ENCODE data around the gene SNX4. TPM values are rescaled to one million over a fixed set of nuclear protein-coding genes. Genes with fewer than 3 reads are reported as not detected.

SNX4 gene
- total RNA-seq, 2 experiments from 2014 or later, result 46.2 to 46.9 TPM

DNA sequence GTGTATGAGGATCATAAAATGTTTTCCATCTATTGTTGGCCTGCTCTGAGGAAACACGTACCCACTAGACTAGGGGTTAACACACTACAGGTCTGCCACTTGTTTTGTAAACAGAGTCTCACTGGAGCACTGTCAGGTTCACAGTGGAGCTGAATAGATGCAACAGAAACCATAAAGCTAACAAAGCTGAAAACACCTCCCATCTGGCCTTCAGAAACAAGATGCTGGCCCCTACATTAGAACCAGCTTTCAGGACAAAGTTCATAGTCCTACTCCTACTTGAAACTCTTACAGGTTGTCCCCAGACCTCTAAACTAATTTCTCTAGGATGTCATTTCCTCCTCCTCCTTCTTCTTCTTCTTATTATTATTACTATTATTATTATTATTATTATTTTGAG, 42.3 kb downstream of the SNX4 start:
- ChIA-PET POLR2A (no interaction called here), CTCF (no interaction called here)

DNA sequence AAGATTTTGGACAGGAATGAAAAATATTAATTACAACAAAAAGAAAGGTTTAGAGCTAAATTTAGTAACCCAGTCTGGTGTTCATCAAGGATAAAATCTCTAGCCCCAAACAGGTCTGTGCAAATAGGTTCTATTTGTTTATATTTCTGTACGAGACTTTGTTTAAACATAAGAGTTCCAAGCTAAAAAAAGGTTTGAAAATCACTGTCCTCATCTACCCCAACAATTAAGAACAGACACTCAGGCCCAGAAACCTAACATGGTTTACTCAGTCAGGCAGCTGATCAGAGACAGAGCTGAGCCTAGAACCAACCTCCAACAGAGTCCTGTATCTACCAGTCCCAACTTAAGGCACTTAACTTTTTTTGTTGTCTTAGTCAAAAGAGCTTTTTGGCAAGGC, 49.3 kb downstream of the SNX4 start:
- CTCF ChIA-PET, result no interaction called here
- POLR2A ChIA-PET, result interaction anchor here (0.7 kb wide), 1 partner anchor 55 kb away, joined by 4 read pairs; no protein-coding TSS in a partner anchor

DNA sequence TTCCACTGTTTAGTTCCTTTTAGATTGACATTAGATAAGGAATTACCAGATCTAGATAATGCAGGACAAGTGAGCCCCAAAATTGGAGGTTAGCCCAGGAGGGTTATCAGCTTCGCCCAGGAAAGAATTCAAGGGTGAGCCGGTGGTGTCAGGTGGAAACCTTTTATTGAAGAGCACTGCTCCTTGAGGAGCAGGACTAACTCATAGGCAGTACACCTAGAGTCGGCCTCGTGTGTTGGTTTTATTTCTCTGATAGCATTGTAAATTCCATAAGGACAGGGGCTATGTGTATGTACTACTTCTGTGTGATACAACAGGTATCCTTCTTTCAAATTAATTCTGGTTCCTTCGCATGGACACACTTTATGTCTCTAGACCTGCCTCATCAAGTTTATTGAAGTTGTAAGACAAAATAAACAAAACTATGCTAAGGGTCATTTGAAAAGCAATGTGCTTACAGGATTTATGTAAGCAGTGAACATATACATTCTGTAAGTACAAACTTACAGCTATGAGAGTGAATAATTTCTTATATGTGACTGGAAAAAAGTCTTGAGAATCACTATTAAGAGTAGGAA, 57.2 kb downstream of the SNX4 start:
- POLR2A ChIA-PET, result no interaction called here
- CTCF ChIA-PET, result no interaction called here

DNA sequence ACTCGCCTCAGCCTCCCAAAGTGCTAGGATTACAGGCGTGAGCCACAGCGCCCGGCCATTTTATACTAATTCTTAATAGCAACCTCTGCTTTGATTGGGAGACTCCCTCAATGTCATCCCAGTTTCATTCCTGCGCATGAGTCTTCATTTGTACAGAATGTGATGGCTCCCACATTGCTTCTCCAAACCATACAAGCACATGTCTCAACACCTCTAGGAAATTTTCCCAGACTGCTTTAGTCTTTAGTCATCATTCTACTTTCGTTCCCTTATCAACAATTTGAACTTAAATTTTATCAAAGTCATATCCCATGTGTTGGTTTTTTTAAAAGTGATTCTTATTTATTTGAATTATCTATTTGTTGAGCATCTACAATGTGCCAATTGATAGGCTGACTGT, 58.1 kb downstream of the SNX4 start:
- ChIA-PET CTCF (no interaction called here), POLR2A (no interaction called here)

DNA sequence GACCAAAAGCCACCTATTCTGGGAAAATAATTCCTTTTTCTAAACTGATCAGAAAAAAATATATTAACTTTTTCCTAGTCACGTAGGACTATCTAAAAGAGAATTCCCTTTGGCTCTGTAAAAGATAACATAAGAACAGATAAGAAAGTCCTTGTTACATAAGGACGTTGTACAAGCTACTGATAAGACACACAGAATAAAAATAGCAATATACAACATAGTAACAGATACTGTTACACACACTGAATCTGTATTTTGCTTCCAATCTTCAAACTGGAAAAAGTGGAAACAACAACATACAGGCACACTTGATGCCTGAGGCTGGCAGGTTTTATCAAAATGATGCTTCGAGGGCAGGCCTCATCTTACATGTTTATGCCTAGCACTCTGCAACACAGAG, 59.8 kb downstream of the SNX4 start:
- CTCF ChIA-PET, result no interaction called here
- POLR2A ChIA-PET, result no interaction called here

DNA sequence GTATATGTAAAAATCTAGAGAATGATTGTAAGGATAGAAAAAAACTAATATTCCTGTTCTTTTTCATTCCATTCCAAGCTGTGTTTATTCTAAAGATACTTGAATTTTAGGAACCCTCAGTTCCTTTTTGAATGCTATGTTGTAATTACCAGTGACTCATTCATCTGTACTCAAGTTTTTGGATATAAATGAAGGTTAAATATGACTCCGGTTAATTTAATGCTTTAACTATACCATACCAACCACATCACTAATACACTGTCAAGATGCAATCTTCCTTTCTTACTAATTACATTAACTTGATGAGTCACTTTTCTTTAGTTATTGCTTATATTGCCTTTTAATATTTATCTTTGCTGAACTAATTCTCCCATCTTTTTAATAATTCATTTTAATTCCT, 76.1 kb downstream of the SNX4 start:
- ChIA-PET CTCF (no interaction called here), POLR2A (no interaction called here)

DNA sequence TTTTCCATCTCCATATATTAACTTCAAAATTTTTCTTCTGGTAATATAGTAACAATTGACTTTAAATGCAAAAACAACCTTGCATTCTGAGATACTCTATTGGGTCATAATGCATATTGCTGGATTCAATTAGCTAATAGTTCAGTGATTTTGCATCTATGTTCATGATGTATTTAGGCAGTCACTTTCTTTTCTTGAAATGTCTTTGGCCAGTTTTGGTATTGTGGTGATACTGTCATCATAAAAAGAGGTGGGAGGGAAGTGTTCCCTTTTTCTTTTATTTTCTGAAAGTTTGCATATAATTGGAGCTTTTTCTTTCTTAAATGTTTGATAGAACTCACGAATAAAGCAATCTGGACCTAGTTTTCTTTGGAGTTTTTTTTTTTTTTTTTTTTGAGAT, 77.5 kb downstream of the SNX4 start:
- POLR2A ChIA-PET, result no interaction called here
- CTCF ChIA-PET, result interaction anchor here (1.1 kb wide), 1 partner anchor 58 kb away, joined by 3 read pairs; no protein-coding TSS in a partner anchor

DNA sequence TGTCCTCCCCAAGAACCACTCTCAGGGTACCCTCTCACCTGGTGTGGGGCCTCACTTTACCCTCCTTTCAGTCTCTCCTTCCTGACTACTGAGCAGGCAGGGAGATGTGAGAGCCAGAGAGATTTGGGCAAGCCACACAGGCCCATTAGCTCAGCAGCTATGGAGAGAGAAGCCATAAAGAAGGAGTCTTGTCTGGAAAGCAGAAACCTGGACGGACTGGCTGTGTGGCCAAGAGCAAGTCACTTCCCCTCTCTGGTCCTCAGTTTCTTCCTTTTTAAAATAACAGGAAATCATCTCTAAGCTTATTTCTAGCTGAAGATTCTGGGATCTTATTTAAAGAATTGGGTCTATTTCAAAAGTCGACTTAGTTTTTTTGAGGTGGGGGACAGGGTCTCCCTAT, 79.0 kb downstream of the SNX4 start:
- CTCF ChIA-PET, result interaction anchor here (1.1 to 1.7 kb wide), 3 partner anchors 20 to 446 kb away, joined by 3 to 6 read pairs (median 3); no protein-coding TSS in a partner anchor
- POLR2A ChIA-PET, result no interaction called here

DNA sequence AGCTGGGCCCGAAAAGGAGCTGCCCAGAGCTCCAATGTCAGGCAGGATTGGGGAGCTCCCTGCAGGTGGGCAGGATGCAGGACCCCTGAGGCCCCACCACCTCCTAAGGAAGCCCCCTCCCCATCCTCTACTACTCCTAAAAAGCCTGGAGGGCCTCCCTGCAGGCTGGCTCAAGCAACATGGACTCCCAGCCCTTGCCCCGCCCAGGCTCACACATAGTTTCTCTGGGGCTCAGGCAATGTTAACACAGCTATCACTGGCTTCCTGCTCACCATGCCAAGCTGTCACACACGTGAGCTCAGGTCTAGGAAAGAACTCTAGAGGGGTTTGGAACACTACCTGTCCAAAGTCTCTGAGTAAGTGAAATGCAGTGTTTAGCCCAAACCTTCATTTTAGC, 79.4 kb downstream of the SNX4 start:
- POLR2A ChIA-PET, result no interaction called here

DNA sequence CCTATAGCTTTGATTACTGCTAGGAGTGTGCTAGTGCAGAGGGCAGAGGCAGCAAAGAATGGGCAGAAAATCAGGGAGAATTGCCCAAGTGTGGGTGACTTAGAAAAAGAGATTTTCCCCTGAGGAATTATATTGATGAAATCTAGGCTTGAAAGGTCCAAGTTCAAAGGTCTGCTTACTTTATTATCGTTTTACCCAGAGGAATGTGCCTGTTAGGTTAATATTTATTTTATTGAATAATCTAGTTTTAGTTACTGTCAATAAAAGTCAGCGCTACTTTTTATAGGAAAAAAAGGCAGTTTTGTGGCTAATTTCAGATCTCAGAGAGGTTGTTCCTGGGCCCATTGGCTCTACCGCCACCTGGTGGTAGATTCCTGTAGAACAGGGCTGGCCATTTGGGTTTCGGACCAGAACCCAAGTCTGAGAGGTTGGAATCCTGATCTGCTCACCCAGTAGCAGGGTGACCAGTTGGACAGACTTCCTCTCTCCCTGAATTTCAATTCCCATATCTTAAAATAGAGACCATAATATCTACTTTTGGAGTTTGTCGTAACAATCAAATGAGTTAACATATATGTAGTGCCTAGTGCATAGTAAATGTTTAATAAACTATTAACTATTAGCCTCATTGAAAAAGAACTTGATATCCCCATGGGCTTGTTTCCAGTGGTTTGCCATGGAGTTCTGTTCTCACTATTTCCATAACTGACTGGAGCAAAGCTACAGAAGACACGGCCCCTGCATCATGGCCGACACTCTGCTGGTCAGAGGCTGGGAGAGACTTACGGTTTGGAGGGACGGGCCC, 82.2 kb downstream of the SNX4 start:
- POLR2A ChIA-PET, result no interaction called here
- CTCF ChIA-PET, result interaction anchor here (0.6 to 1.3 kb wide), 4 partner anchors 104 to 511 kb away, joined by 3 read pairs; no protein-coding TSS in a partner anchor

More for the DNA sequence above, 79.4 kb downstream of the SNX4 start:
- CTCF ChIA-PET, result interaction anchor here (1.1 to 1.7 kb wide), 3 partner anchors 20 to 445 kb away, joined by 3 to 6 read pairs (median 3); no protein-coding TSS in a partner anchor

DNA sequence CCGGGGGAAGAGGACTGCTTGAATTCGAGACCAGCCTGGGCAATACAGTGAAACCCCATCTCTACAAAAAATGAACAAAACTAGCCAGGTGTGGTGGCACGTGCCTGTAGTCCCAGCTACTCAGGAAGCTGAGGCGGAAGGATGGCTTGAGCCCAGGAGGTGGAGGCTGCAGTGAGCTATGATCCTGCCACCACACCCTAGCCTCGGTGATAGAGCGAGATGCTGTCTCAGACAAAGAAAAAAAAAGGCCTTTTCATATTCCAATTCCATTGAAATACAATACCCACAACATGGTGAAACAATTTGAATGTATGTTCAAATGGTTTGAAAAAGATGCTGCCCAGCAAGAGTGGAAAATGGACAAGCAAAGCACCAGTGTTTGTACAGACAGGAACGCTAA, 83.1 kb downstream of the SNX4 start:
- POLR2A ChIA-PET, result no interaction called here
- CTCF ChIA-PET, result interaction anchor here (1.1 to 1.3 kb wide), 2 partner anchors 148 to 442 kb away, joined by 3 read pairs; no protein-coding TSS in a partner anchor

DNA sequence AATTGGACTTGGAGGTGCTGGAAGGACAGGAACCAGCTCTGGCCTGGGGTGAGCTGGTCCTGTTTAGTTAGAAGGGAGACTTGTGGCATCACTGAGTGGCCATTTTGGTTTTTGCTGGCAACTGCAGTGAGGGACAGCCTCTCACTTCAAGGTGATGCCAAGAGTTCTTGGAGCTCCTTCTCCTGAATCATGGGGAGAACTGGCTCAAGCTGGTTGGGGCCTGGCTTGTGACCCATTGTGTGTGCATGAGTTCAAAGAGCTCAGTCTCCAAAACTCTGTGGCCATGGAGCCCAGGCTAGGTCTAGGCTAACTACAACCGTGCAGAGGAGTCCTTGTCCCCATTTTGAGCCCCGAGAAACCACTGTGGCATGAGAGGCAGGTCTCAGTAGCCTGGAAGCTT, 84.8 kb downstream of the SNX4 start:
- POLR2A ChIA-PET, result no interaction called here
- CTCF ChIA-PET, result interaction anchor here (1.0 to 1.2 kb wide), 2 partner anchors 174 to 203 kb away, joined by 3 read pairs; no protein-coding TSS in a partner anchor

DNA sequence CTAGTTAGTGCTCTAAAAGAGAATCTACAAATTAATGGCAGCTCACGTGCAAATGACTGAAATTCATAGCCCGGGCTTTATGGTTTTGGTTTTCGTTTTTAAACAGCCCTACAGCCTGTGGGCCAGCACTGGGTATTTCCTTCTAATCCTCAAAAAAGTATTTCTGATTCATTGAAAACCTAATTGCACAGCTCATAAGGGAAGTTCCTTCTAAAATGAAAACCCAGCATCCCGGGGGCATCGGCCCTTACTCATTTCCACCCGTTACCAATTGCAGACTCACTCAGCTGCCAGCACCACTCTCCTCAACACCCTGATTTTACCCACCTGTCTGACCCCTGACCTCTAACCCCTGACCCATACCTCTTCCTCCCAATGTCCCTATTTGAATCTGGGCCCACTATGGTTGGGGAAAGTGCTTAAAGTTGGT, 85.4 kb downstream of the SNX4 start:
- POLR2A ChIA-PET, result interaction anchor here (0.6 kb wide), 1 partner anchor 78 kb away, joined by 5 read pairs; no protein-coding TSS in a partner anchor

DNA sequence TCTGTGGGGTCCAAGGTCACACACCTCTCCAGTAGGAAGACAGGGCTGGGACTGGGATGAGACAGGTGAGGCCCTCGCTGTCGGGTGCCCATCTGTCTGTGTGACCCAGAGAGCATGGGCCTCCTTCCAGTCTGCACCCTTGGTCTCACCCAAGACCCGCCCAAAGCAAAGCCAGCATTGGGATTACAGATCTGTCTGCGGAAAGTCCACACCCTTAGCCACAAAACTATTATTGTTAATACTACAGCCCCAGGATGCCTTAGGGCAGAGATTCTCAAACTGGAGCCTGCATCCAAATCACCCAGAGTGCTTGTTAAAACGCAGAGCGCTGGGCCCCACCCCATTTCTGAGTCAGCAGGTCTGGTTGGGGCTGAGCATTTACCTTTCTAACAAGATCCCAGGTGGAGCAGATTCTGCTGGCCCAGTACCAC, 86.4 kb downstream of the SNX4 start:
- CTCF ChIA-PET, result no interaction called here
- POLR2A ChIA-PET, result no interaction called here

More for the DNA sequence above, 85.4 kb downstream of the SNX4 start:
- CTCF ChIA-PET, result interaction anchor here (1.0 to 1.2 kb wide), 2 partner anchors 173 to 202 kb away, joined by 3 read pairs; no protein-coding TSS in a partner anchor

DNA sequence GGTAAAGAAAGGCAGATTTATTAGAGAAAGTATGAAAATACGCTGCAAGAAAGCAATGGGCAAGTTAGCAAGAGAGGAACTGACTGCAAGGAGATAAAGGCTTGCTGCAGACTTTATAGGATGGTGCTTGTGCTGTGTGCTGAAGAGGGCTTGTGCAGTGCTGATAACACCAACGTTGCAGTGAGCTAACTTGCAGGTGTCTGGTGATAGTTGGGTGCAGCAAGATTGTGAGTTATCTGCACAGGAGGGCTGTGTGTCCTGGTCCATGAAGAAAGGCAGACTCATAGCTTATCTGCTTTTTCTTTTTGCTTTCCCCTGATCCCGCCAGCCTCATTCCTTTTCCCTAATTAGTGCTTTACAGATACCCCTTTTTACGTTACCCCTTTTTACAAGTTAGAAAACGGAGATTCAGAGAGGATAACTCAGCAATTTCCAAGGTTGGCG, 86.9 kb downstream of the SNX4 start:
- POLR2A ChIA-PET, result no interaction called here
- CTCF ChIA-PET, result no interaction called here

DNA sequence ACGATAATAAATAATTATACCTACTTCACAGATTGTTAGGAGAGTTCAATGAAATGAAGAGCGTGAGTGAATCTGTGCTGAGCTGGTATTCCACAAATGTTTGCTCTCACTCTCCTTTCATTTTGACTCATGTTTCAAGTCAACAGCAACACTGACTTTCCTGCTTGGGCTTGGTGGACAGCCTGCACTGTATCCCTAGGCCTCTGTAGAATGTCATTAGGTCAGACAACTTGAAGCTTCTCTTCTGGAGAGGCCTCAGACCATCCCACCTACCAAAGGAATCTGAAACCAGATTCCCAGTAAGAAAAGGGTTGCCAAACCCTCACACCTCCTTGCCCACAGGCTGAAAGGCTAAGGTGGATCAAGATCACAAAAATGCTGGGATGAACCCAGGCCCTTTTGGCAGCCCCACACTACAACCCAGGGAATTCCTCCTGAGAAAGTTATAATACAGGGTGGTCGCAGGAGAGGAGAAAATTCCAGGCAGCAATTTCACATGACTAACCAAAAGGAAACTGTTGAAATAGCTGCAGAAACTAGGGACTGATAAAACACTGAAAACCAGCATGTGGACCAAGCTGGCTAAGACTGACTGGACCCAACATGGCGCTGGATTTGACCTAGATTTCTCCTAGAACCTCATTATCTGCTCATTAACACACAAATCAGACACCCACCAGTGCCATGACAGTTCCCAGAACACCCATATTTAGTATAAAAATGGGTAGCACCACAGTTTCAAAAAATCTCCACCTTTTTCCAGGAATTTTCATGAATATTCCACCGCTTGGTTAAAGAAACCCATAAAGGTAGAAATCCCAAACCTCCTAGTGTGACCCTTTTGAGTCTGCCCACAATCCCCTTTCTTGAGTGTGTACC, 87.9 kb downstream of the SNX4 start:
- ChIA-PET CTCF (no interaction called here), POLR2A (no interaction called here)

DNA sequence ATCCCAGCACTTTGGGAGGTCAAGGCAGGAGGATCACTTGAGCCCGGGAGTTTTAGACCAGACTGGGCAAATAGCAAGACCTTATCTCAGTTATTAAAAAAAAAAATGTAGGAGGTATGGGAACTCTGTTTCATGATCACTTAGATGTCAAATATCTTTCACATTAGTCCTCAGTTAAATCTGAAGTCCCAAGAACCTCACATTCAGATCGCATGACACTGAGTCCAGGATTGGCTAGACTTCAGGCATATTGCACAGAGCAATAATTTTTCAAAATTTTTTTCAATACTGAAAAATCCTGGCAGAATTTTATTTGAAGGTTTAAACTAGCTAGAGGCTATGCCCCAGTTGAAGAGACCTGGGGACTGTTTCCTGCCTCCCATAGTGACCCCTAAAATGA, 88.6 kb downstream of the SNX4 start:
- ChIA-PET CTCF (no interaction called here), POLR2A (no interaction called here)

DNA sequence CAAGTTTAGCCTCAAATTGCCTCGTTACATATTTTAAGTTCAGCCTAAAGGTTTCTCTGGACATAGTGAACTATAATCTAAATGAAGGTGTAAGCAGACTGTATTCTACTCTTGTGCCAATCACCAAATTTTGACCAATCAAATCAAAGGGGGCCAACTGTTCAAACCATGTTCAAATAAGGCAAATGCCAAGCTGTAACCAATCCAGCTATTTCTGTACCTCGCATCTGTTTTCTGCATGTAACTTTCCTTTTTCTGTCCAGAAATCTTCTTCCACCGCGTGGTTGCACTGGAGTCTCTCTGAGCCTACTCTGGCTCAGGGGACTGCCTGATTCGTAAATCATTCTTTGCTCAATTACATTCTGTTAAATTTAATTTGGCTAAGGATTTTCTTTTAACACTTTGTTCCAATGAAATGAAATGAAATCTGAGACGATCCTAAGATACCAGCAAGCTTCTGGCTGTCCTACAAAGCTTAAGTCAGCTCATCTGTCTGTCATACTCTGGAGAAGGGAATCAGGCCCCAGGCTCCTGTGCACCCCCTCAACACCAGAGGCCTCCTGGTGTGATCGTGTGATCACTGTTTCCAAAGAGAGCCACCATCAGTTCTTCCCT, 91.7 kb downstream of the SNX4 start:
- ChIA-PET POLR2A (no interaction called here), CTCF (interaction anchor here (1.0 kb wide), 1 partner anchor 13 kb away, joined by 3 read pairs; no protein-coding TSS in a partner anchor)

DNA sequence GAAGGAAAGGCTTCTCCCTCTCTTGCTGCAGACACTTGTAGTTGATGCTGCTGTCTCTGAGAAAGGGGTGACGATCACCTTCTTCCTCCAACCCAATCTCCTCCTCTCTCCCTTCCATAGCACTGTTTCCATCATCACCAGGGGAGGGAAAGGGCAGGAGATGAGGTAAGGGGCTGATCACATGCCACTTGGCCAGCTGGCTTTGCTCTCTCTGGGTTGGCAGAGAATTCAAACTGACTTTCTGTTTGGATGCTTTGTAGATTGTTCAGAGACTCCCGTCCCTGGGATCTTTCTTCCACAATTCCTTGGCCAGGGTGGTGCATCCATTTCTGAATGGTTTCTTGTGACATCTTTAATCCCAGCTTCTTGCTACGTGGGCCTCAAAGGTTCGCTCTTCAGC, 101.7 kb downstream of the SNX4 start:
- POLR2A ChIA-PET, result interaction anchor here (0.6 kb wide), 1 partner anchor 8 kb away, joined by 3 read pairs; no protein-coding TSS in a partner anchor

More for the DNA sequence above, 101.7 kb downstream of the SNX4 start:
- CTCF ChIA-PET, result no interaction called here

Measured in activated CD8-positive, alpha-beta memory T cell treated with anti-CD3 and anti-CD28 coated beads for 36 hours (primary cell).